ENCODE measurements around the gene TMEM252. TPM values are rescaled to one million over a fixed set of nuclear protein-coding genes. Genes with fewer than 3 reads are reported as not detected.

TMEM252 gene, protein sequence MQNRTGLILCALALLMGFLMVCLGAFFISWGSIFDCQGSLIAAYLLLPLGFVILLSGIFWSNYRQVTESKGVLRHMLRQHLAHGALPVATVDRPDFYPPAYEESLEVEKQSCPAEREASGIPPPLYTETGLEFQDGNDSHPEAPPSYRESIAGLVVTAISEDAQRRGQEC
- not detected in 2 replicates for total RNA-seq

DNA sequence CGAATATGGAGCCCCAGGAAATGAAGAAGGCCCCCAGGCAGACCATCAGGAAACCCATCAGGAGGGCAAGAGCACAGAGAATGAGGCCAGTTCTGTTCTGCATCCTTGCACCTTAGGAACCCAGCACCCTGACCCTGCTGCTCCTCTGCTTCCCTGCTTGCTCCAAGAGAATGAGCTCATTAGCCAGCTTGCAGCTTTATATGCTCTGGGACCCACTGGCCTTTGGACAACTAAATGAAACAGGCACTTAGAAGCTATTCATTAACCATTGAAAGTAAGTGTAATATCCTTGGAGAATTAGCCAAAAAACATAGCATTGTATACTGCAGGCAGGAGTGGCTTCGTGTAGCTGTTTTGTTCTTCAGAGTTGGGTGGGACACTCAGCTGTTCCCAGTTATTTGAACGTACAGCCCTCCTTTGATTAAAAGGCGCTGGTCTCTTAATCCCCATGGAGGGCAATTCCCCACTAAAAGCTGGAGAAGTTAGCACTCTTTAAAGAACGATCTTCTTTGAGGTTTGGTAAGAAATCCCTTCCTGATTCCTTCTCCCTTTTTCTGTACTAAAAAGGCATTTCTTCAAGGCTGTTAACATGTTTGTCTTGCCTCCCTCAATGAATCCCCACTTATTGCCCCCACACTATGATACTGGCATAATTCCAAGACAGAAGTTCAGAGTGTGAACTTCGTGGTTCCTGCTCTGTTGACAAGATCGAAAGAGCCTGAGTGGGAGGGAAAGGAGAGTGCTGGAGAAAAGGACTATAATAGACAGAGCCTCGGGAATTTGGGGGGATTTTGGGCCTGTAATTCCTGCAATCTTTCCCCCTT, at the start of gene TMEM252:
TMEM252 (minus strand) TSS at position 172 of the 824 bp plus-strand sequence; CDS start at position 103, 69 bp downstream.

Other genes with a start within 250 kb of the TMEM252 start
- 0.49 TPM in 1 of 2 replicates, not detected in the other for gene FOXD4L3, start 238.0 kb downstream of the TMEM252 start, total RNA-seq
- 0.85 and 4.9 TPM in 2 replicates for gene PGM5, start 184.3 kb downstream of the TMEM252 start, total RNA-seq
- not detected in 2 replicates for gene PIP5K1B, start 164.4 kb upstream of the TMEM252 start, total RNA-seq